Posterior cingulate gyrus (tissue), 11 donors: ENCODE measurements around the gene MYO5C.

Experiments
- DNase-seq, 10 donors: peaks; one replicate each; pipeline versions ENCODE4 v3.0.0 to v3.0.0-alpha.2; 2020 to 2021; ENCODE audit warnings: mixed read lengths in 3 of 10
- intact Hi-C: fragments of 100-400 bp; cut with DNase I; formaldehyde crosslinking; loops from one replicate; pipeline ENCODE4 v1.15.1; 2023

The MYO5C gene

DNA sequence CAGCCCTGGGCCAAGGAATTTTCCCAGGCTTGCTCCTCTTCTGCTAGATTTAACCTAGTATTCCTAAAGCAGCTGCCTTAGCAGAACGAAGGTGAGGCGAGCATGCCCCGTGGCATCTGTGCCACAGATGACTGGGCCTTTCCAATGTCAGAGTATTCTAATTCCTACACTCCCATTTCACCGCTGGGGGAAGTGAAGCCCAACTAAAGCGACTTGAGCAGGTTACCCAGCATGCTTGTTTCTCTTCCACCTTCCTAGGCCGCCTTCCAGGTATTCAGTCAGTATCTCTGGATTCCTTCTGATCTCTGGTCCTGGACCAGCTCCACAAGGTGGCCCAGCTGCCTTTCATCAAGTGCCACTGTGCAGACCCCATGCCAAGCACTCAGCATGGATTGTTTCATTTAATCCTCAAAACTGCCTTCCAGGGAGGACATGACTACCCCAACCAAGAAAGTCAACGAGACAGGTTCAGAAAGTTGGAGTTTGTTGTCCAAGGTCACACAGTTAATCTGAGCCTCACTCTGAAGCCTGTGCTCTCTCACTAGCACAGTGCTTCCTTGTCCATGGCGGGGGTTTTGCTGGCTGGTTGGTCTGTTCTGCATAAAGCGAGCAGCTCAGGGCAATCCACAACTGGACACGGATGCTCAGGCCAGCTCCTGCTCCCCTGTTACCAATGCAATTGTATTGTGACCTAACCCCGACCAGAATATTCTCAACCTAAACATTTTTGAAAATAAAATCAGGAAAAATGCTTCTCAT lies 15.1 kb downstream of the MYO5C start:
- DNase-seq: no peak

DNA sequence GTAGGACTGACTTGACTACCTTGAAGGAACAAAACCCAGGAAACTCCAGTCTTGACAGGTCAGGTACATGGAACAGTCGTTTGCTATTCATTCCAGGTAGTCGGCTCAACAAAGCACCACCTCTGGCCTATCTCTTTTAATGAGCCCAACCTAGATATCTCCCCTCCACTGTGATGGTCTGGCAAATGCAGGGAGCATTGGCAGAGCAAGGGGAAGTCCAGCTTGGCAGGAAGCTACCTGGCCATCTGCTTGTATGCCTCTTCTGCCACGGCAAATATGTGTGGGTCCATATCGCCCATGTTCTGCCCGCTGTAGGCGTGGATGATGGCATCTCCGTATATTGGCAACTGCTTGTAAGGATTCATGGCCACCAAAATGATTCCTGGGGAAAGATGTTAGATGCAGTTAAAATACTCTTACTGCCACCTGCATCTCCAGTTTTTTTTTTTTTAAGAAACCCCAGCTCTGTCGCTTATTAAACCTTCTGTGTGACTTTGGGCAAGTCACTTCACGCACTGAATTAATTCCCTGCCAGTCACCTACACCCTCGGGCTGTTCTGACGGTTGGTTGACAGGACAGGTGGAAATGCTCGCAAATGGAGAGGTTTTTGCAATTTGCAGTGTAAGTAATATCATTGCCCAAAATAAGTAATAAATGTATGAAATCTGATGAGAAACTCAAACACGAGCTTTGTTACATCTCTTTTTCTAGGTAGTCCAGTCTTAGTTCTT lies 16.8 kb downstream of the MYO5C start:
- no peak for DNase-seq
- intact Hi-C loops: no loop called here

More for the DNA sequence above, 15.1 kb downstream of the MYO5C start:
- intact Hi-C loops: no loop called here

DNA sequence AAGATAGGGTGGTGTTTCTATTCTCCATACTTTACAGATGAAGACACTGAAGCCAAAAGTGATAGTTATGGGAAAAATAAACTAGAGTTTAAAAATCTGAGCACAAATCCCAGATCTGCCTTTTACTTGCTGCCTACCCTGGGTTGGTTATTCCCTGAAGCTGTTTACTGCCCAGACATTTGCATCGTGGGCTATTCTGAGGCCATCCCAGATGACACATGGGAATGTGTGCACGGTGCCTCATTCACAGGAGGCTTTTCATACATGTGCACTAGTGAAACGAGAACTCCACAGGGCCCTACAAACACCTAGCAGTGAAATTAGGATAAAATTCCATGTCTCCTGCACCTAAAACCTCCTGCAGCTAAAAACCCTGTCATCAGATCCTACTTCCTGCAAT lies 17.5 kb downstream of the MYO5C start:
- intact Hi-C loops: no loop called here
- no peak for DNase-seq

DNA sequence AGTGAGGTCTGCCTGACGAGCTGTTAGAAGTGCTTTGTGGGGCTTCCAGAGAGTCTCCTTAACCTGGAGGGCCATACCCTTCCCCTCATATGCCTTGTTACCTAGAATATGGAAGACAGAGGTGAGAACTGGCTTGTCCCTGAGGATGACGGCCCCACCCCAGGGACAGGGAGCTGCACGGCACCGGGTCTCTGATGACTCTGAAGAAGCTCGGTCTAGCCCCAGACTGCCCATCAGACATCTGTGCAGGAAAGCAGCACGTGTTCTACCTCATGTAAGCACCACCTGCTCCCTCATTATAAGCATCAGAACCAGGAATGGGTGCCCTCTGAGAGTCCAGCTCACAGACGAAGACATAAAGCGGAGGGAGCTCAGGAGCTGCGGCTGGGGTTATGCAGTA lies 18.0 kb downstream of the MYO5C start:
- intact Hi-C loops: no loop called here
- DNase-seq: no peak

DNA sequence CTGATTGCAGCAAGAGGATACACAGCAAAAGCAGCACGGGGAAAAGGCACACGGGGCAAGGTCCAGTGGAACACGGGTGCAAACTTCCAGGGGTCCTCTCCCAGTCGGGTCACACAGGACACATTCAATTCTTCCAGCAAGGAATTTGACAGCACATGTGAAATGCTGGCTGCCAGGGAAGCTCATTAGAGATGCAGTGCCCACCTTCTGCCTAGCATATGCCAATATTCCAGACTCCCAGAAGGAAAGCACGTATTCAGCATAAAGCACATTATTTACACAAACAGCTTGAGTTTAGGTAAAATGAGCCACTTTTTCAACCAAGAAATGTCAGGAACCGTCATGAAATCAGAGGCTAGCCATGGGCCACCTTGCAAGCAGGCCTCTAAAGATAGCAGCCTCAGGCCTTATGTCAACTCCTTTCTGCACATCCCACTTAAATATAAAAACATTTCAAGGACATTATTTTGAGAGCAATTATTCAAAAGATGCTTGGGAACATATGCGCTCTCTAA lies 19.3 kb downstream of the MYO5C start:
- DNase-seq: no peak
- intact Hi-C loops: no loop called here

DNA sequence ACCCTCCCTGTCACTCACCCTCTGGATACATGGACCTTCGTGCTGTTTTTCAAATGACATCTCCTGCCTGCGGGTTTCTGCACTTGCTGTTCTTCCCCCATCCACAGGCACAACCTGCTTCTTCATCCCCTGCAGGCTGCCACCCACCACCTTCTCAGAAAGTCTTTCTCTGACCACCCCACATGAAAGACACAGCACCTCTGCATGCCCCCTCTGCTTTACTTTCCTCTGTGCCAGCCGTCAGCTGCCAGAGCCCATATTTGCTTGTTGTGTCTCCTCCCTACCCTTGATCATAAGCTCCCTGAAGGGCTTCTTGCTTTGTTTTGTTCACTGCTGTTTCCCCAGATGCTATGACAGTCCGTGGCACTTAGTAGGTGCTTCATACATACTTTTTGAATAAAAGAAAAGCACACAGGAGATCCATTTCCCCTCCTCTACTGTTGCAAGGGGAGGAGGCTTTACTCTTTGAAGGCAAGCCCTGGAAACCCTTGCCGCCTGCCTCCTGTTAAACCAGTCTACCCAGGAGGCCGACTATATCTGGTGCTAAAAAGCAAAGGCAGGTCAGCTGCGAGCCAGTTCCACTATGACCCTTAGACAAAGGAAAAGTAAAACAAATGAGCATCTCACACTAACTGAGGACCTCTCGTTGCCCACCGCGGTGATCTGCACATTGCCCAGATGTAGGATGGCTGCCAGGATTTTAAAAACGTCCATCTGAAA lies 31.9 kb downstream of the MYO5C start:
- DNase-seq: no peak
- intact Hi-C loops: no loop called here

DNA sequence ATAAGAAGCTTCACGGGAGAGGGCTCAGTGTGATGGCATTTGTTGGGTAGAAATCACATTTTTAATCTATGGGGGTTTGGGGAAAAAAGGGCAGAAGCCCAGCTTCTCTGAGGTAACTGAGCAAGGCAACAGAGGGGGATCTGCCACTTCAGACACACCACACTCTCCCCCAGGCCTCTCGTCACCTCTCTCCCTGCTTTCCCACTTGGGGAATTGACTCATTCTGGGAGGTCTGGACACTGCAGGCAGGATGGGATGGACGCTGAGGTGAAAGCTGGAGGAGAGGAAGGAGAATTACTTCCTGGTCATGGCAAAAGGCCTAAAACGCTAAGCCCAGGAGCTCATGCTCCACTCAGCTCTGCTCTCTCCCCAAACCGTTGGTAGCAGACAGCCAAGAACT lies 33.2 kb downstream of the MYO5C start:
- no peak for DNase-seq
- intact Hi-C loops: no loop called here

DNA sequence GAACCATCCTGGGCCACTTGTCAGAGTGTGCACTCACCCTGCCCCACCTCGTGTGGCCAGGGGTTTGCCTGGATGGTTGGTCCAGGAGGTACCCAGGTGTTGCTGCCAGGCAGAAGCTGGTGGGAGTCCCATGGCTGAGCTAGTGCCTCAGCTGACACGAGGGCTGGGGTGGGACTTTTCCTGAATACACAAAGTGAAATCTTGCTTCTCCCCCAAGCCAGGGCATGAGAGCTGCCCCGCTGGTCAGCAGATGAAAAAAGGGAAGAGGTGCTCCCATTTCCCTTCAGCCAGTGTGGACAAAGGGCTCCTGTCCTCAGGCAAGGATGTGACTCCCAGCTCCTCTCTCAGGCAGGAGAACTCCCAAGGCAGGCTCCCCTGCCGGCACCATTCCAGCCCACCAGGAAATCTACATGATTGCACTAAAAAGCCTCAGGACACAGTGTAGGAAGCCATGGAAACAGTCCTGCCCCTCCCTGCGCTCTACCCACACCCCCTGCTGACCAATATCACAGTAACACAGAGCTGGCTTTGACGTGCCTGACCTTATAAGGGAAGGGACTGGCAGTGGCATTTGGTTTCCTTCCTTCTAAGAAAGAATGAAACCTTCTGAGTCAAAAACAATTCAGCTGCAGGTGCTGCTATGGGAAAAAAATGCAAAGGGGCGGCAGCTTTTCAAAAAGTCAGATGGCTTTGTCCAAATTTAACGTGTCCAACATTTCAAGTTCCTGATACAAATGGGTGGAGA lies 33.9 kb downstream of the MYO5C start:
- peak in 4 of 10 donors; percentile 27 to 82 (median 43) for DNase-seq

DNA sequence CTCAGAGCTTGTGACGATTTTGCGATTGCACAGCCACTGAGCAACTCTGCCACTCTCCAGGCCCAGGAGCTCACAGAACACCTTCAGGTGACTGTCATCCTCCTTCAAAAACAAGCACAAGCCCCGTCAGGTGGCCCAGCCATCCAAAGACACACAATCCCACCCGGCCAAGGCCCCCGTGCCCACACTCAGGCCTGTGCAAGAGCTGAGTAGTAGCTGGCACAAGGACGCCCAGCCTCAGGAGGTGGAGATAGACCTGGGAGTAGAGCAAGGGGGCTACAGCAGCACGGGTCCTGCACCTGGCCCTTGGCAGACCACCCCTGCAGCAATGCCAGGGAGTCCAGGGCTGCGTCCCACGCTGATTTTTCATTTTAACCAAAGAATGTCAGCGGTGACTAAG lies 34.6 kb downstream of the MYO5C start:
- intact Hi-C loops: no loop called here
- no peak for DNase-seq

More for the DNA sequence above, 33.9 kb downstream of the MYO5C start:
- intact Hi-C loops: no loop called here

DNA sequence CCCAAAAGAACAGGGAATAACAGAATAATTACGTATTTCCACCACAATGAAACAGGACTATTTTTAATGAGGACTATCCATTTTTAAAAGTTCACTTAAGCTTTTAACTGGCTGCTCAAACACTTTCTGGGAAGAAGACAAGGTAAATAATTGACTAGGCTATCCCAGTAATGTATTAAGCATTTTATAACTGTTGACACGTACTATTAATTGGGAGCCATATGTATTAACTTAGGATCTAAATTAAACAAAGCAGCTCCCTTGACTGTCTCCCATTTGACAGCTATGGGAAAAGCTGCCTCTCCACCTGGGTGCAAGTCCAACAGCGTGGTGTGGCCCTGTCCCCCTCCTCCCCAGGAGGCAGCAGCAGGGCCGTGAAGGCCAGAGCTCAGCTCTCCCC lies 36.1 kb downstream of the MYO5C start:
- intact Hi-C loops: loop anchor here (5.0 kb wide), 2 partner anchors 308 to 418 kb away; partner anchors contain the start of genes ARPP19 and ATOSA
- DNase-seq: no peak

DNA sequence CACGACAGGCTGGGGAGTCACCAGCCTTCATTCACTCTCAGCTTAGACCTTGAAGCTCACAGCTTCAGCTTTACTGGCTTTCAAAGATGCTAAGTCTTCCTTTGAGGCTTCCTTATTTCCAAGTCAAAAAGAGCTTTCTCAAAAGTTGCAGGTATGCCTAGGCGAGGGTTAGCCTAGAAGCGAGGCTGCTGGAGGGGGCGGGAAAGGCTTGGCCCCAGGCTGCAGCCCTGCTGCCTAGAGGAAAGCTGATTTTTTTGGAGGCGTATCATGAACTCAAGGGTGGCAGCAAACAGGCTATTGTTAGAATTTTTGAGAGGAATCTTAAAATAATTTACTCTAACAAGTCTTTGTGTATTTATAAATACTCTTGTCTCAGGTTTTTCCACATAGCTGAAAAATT lies 37.1 kb downstream of the MYO5C start:
- intact Hi-C loops: loop anchor here (5.0 kb wide), 2 partner anchors 309 to 419 kb away; partner anchors contain the start of genes ARPP19 and ATOSA
- no peak for DNase-seq

DNA sequence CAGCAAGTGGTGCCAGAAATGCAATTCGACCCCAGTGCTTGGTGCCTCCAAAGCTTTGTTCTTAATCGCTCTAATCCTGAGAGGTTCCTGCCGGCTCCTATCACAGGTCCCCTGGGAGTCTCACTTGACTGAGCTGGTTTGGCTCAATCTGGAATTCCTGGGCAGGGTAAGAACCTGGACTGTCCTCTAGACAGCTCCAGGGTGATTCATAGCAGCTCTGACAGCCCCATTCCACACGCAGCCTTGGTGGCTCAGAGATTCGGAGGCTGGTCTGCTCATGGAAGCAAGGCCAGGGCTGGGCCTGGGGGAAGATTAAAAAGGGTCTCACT lies 37.9 kb downstream of the MYO5C start:
- intact Hi-C loops: loop anchor here (5.0 kb wide), 2 partner anchors 310 to 420 kb away; partner anchors contain the start of genes ARPP19 and ATOSA
- DNase-seq: no peak

DNA sequence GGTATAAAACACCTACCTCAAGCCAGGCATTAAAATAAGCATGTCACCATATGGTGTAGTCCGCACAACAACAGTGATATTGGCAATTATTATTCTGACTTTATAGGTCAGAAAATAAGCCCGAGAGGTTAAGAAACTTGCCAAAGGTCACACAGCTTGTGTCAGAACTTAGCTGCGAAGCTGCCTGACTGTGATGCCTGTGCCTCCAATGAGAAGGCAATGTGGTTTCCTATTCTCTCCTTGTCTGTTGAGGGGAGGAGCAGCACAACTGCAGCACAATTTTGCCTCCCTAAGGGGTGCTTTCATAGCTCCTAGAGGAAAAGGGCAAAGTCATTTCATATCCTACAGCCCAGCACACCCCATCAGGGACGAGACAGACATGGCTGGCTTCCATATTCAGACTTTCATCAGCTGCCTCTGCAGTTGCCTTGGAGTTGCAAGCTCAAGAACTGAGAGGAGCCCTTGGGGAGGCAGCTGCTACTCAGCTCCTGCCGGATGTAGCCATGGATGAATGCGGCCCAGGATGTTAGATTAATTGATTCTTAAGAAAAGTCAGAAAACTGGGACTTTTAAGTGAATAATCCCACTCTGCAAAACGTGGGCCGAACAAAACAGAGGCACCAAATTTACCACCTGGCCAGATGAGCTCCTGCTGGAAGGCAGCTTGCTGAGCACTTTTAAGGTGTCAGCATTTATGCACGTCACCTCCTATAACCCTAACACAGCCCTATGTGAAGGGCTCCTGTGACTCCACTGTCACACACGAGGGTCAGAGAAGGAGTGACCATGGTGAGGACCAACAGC lies 38.5 kb downstream of the MYO5C start:
- DNase-seq: no peak
- intact Hi-C loops: loop anchor here (5.0 kb wide), 2 partner anchors 310 to 420 kb away; partner anchors contain the start of genes ARPP19 and ATOSA

DNA sequence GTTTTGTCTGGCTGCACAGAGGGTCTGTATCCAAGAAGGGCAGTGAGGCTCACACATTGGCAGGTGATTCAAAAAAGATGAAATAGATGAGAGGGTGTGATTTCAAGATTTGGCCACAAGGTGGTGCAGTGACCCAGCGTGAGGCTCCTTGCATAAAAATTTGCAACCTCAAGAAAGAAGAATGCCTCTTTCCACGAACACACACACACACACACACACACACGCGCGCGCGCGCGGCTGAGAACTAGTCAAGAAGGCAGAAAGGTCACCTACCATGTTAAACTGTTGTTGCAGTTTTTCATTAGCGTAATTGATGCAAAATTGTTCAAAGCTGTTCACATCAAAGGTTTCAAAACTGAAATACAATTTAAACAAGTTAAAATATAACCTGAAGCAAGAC lies 39.2 kb downstream of the MYO5C start:
- peak in 7 of 10 donors; percentile 62 to 94 (median 69) for DNase-seq
- intact Hi-C loops: loop anchor here (5.0 kb wide), 2 partner anchors 311 to 421 kb away; partner anchors contain the start of genes ARPP19 and ATOSA

DNA sequence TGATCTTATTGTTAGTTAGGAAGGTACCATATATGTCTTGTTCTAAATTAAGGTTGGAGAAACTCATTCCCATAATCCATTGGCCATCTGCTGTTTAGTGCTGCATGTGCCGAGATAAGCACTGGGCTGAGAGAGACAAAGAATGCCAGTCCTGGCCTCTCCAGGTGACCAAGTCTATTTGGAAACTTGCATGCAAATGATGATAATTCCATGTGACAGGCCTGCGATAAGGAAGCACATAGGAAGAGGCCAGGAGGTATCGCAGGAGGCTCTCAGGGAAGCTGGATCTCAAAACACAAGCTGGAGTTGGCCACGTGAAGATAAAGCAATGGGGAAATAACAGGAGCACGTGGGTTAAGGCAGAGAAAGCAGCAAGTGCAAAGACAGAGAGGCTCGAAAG lies 39.7 kb downstream of the MYO5C start:
- DNase-seq: no peak
- intact Hi-C loops: loop anchor here (5.0 kb wide), 2 partner anchors 311 to 421 kb away; partner anchors contain the start of genes ARPP19 and ATOSA

DNA sequence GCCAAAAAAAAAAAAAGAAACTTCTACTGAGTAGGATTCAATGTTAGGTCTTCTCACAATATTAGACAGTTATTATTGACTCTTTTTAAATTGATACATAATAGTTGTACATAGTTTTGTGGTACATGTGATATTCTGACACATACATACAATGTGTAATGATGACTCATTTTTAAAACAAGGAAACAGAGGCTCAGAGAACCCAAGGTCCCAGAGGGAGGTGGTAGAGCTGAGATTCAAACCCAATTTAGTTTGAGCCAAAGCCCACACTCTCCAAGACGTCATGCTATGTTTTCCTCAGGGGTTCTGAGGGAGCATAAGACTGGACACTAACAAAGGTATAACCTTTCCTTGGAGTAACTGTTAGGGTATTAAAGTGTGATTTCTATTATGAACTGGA lies 40.6 kb downstream of the MYO5C start:
- DNase-seq: no peak
- intact Hi-C loops: loop anchor here (5.0 kb wide), 2 partner anchors 312 to 422 kb away; partner anchors contain the start of genes ARPP19 and ATOSA

DNA sequence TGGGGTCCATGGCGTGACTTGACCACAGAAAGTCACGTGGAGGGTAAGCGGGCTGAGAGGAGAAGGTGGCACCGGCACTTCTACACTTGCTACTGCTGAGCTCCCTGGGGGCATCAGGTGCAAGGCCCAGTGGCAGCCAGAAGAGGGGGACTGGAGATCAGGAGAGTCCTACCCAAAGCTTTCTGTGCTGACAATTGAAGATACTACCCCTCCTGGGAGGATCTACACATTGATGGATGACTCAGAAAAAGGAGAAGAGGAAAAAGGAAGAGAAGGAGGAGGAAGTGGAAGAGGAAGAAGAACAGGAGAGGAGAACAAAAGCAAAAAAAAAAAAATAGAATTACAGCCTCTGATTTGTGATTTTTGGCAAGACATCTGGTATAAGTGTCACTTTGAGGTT lies 41.2 kb downstream of the MYO5C start:
- DNase-seq: no peak
- intact Hi-C loops: no loop called here

DNA sequence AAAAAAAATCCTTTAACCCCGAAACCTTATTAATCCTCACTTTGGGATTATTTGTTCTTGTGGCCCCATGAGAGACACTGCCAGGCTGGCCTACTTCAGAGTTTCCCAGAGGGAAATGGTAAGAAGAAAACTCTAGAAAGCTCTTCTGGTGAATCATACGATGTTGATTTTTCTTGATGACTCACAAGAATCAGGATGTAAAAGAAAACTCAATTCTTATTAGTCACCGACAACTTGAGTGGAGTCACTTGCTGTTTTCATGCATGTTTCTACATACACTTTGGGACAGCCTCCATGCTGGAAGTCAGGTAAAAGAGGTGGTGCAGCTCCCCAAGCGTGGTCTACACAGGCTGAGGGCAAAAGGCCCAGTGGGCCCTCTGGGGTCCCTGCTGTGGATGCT lies 42.8 kb downstream of the MYO5C start:
- DNase-seq: no peak
- intact Hi-C loops: no loop called here
